Sigmoid colon (tissue), 7 donors: Measurements from ENCODE around the gene KIAA0930. TPM values are rescaled to one million over a fixed set of nuclear protein-coding genes. Genes with fewer than 3 reads are reported as not detected.
"Not testable (repeated sequence)": the region's sequence is repeated elsewhere in the genome, so short reads cannot be mapped to it uniquely, and the experiment has no call there.

Experiments
- DNase-seq: peaks from one replicate; pipeline ENCODE4 v3.0.0-alpha.2; 2019
- H3K27ac ChIP-seq, 4 donors: fragments of 200-600 bp; sonication (generic); one replicate each; pipeline ENCODE4 v1.5.1; 2016 to 2019; ENCODE audit warnings: mild to moderate bottlenecking in 1 of 4
- H3K27me3 ChIP-seq, 3 donors: fragments of 200-600 bp; sonication (generic); one replicate each; pipeline ENCODE4 v1.5.1; 2019; ENCODE audit warnings: mild to moderate bottlenecking in 1 of 3
- H3K36me3 ChIP-seq, 4 donors: fragments of 200-600 bp; sonication (generic); one replicate each; pipeline ENCODE4 v1.5.1; 2016 to 2019
- H3K4me1 ChIP-seq, 4 donors: fragments of 200-600 bp; sonication (generic); one replicate each; pipeline ENCODE4 v1.5.1; 2017 to 2019
- H3K4me3 ChIP-seq, 4 donors: fragments of 200-600 bp; sonication (generic); one replicate each; pipeline ENCODE4 v1.5.1; 2017 to 2019; ENCODE audit warnings: mild to moderate bottlenecking in 2 of 4, moderate library complexity in 1 of 4
- H3K9me3 ChIP-seq, 4 donors: fragments of 200-600 bp in 3 of 4; sonication (generic) in 3 of 4; one replicate each; pipeline versions ENCODE4 v1.5.1 to v1.6.1; 2013 to 2019
- EP300 ChIP-seq, 4 donors: sonication (generic); formaldehyde crosslinking; IDR thresholded peaks; one replicate each; pipeline ENCODE4 v1.6.1; 2017; ENCODE audit warnings: antibody characterized with exemption in 4 of 4
- POLR2A ChIP-seq, 2 donors: fragments of 450-650 bp; IDR thresholded peaks; one replicate each; pipeline ENCODE4 v1.6.1; 2016; ENCODE audit warnings: antibody characterized with exemption in 2 of 2, mild to moderate bottlenecking in 2 of 2, moderate library complexity in 2 of 2
- POLR2AphosphoS5 ChIP-seq, 4 donors: sonication (generic); formaldehyde crosslinking; IDR thresholded peaks; one replicate each; pipeline ENCODE4 v1.6.1; 2017; ENCODE audit warnings: antibody characterized with exemption in 4 of 4
- WGBS, 2 donors: extraction: QIAGEN DNeasy Blood & Tissue Kit; methylation state at CpG; one replicate each; pipeline ENCODE4 v1.1.7; 2013; 5-methylcytosine and 5-hydroxymethylcytosine counted together
- intact Hi-C: fragments of 100-400 bp; cut with DNase I; formaldehyde crosslinking; loops from one replicate; pipeline ENCODE4 v1.15.1; 2023
- polyA plus RNA-seq, 3 donors: library from polyadenylated mRNA; stranded (reverse); fragments of 200-250 nt; gene quantifications; one replicate each; pipeline ENCODE4 v1.2.3, GENCODE V29; 2013
- total RNA-seq, 4 donors: library from RNA; depleted of rRNA; stranded (reverse); fragments of >200 nt; gene quantifications; one replicate each; pipeline ENCODE4 v1.1.0, GENCODE V29; 2016
- TF ChIP-seq, protein P1 (sequence below), 4 experiments: fragments of 450-650 bp in 3 of 4; fragments of 200-600 bp in 1 of 4; IDR thresholded peaks; one replicate each; pipeline ENCODE4 v1.5.1; 2016 to 2019; ENCODE audit warnings: antibody characterized with exemption in 4 of 4, mild to moderate bottlenecking in 3 of 4, moderate library complexity in 2 of 4
- donor health status: healthy with polysubstance abuse.
- donor health status: Bipolar disorder and iron deficiency.
- donor health status: healthy.

Gene KIAA0930
- total and polyA plus RNA-seq, 7 donors = 14.4 to 56.5 (median 26.8) TPM

GRCh38 chr22:45262931-45263462 is 22.3 kb upstream of the KIAA0930 start:
- Histone ChIP-seq H3K4me3 (no peak overlapping the region), H3K27ac (peak overlapping the region in 3 of 4 donors; percentile 21 to 68 (median 34)), H3K36me3 (no peaks in the 10 kb centered on the region), H3K4me1 (peaks cover 0 to 16% (median 13%) of the 10 kb centered on the region in 4 donors), H3K9me3 (no peaks in the 10 kb centered on the region), H3K27me3 (no peaks in the 10 kb centered on the region)
- TF ChIP-seq, protein P1, sequence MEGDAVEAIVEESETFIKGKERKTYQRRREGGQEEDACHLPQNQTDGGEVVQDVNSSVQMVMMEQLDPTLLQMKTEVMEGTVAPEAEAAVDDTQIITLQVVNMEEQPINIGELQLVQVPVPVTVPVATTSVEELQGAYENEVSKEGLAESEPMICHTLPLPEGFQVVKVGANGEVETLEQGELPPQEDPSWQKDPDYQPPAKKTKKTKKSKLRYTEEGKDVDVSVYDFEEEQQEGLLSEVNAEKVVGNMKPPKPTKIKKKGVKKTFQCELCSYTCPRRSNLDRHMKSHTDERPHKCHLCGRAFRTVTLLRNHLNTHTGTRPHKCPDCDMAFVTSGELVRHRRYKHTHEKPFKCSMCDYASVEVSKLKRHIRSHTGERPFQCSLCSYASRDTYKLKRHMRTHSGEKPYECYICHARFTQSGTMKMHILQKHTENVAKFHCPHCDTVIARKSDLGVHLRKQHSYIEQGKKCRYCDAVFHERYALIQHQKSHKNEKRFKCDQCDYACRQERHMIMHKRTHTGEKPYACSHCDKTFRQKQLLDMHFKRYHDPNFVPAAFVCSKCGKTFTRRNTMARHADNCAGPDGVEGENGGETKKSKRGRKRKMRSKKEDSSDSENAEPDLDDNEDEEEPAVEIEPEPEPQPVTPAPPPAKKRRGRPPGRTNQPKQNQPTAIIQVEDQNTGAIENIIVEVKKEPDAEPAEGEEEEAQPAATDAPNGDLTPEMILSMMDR (IDR thresholded peaks at IDR 0.05) = no peak
- no peak for TF ChIP-seq EP300 (IDR thresholded peaks at IDR 0.05)
- TF ChIP-seq POLR2A (IDR thresholded peaks at IDR 0.05) = no peak
- no peak for TF ChIP-seq POLR2AphosphoS5 (IDR thresholded peaks at IDR 0.05)
- intact Hi-C loops = loop anchor here (5.0 kb wide), 2 partner anchors 101 to 161 kb away; partner anchors contain the start of gene NUP50
- WGBS, 2 donors = 25 to 38% methylated on average over 14 of the region's 14 CpGs
- no peak for DNase-seq

DNA sequence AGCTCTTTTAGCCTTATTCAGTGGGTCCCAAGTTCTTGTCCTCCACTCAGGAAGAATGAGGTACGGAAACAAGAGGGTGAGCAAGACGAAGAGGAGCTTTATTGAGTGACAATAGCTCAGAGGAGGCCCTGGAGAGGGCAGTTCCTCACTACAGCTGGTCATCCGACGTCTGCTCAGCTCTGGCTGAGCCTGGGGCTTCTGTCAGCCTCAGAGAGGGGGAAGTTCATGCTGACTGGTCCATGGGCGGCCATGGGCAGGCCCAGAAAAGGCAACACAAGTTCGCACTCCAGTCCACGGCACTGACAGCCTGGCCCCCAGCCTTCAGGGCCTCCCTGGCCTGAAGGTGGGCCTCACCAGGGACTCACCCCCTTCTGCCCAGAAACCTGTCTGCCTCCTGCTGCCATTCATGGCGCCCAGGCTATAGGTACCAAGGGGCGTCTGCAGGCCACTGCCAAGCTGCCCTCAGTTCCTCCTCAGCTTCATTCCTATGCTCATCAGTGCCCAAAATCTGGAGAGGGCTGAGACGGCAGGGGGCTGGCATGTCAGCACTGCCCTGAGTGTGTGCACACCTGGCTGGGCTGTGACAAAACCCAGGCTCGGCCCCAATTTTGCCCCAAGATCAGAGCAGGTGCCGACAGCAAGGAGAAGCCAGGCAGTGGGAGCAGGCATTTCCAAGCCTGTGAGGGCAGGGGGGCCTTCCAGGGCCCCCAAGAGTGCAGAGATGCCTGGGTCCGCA is 21.7 kb upstream of the KIAA0930 start:
- Histone ChIP-seq H3K4me1 (peaks cover 0 to 14% (median 11%) of the 10 kb centered on the region in 4 donors), H3K27me3 (no peaks in the 10 kb centered on the region), H3K36me3 (no peaks in the 10 kb centered on the region), H3K4me3 (no peak overlapping the region), H3K9me3 (no peaks in the 10 kb centered on the region), H3K27ac (no peak overlapping the region)
- WGBS, 2 donors = 65 to 70% methylated on average over 13 of the region's 13 CpGs
- TF ChIP-seq POLR2A (IDR thresholded peaks at IDR 0.05) (no peak), EP300 (IDR thresholded peaks at IDR 0.05) (no peak), POLR2AphosphoS5 (IDR thresholded peaks at IDR 0.05) (no peak)
- TF ChIP-seq, protein P1 (IDR thresholded peaks at IDR 0.05) = no peak
- intact Hi-C loops = loop anchor here (5.0 kb wide), 2 partner anchors 100 to 160 kb away; partner anchors contain the start of gene NUP50
- DNase-seq = no peak

GRCh38 chr22:45261407-45262088 is 20.9 kb upstream of the KIAA0930 start:
- Histone ChIP-seq H3K27me3 (no peaks in the 10 kb centered on the region), H3K36me3 (no peaks in the 10 kb centered on the region), H3K4me3 (no peak overlapping the region), H3K4me1 (peaks cover 0 to 14% (median 11%) of the 10 kb centered on the region in 4 donors), H3K27ac (no peak overlapping the region), H3K9me3 (no peaks in the 10 kb centered on the region)
- DNase-seq = no peak
- intact Hi-C loops = loop anchor here (5.0 kb wide), 2 partner anchors 99 to 159 kb away; partner anchors contain the start of gene NUP50
- 32 to 75% methylated on average over 20 of the region's 20 CpGs for WGBS, 2 donors
- TF ChIP-seq POLR2AphosphoS5 (IDR thresholded peaks at IDR 0.05) (no peak), POLR2A (IDR thresholded peaks at IDR 0.05) (no peak), EP300 (IDR thresholded peaks at IDR 0.05) (no peak)
- TF ChIP-seq, protein P1 (IDR thresholded peaks at IDR 0.05) = no peak

DNA sequence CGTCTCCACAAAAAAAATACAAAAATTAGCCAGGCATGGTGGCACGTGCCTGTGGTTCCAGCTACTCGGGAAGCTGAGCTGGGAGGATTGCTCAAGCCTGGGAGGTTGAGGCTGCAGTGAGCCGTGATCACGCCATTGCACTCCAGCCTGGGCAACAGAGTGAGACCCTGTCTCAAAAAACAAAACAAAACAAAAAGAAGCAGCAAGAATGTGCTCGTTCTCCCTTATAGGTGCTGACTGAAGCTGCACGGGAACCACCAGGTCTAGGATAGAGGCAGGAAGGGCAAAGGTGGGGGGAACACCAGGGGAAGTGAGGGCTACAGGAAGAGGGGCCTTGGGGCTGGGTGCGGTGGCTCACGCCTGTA is 19.7 kb upstream of the KIAA0930 start:
- H3K4me3 ChIP-seq, H3K27ac ChIP-seq, DNase-seq, H3K27me3 ChIP-seq, H3K9me3 ChIP-seq, H3K36me3 ChIP-seq: not testable (repeated sequence)
- WGBS, 2 donors = 83 to 85% methylated on average over 9 of the region's 9 CpGs
- intact Hi-C loops = loop anchor here (5.0 kb wide), 2 partner anchors 98 to 158 kb away; partner anchors contain the start of gene NUP50
- H3K4me1 ChIP-seq = peaks cover 0 to 14% (median 11%) of the 10 kb centered on the region in 4 donors
